A549 (cell line): Measurements from ENCODE around the gene CLECL1. TPM values are rescaled to one million over a fixed set of nuclear protein-coding genes. Genes with fewer than 3 reads are reported as not detected.

Source experiments
- ATAC-seq, 2 experiments: fragments of 200-7000 bp in 1 of 2; fragments of >200 bp in 1 of 2; cut with Nextera tagmentation in 1 of 2; cut with Tn5 transposase in 1 of 2; 3 replicates each; pipeline versions ENCODE4 v1.8.0 to v1.9.1; 2018 to 2020; ENCODE audit warnings: mild to moderate bottlenecking in 1 of 2, moderate library complexity in 1 of 2
- CTCF ChIA-PET: fragments of 300-600 bp; sonication (Branson Sonifier 250); formaldehyde crosslinking; extraction: SDS; loops from one replicate; lab custom pipeline; 2021; ENCODE audit warnings: antibody characterized with exemption, inconsistent platforms; lab: Yijun Ruan, JAX
- POLR2A ChIA-PET: fragments of 350-600 bp; formaldehyde crosslinking; extraction: SDS; loops from one replicate; lab custom pipeline; 2021; ENCODE audit warnings: antibody characterized with exemption, inconsistent platforms; lab: Yijun Ruan, JAX
- DNase-seq, 2 experiments: peaks; one replicate each; pipeline versions ENCODE4 v3.0.0 to v3.0.0-alpha.2; 2011 to 2016; ENCODE audit warnings: low read depth in 1 of 2, low spot score in 1 of 2
- FAIRE-seq: peaks from 2 replicates; lab custom pipeline; 2011; peaks lifted over from hg19 to GRCh38; lab: Jason Lieb, UNC
- H3K27ac ChIP-seq, 2 experiments: fragments of >200 bp; sonication (Bioruptor Twin); formaldehyde crosslinking; 3 replicates each; pipeline ENCODE4 v1.5.1; 2016 to 2017
- H3K4me1 ChIP-seq: fragments of >200 bp; sonication (Bioruptor Twin); formaldehyde crosslinking; 3 replicates; pipeline ENCODE4 v1.6.1; 2016
- H3K4me2 ChIP-seq: fragments of >200 bp; sonication (Bioruptor Twin); formaldehyde crosslinking; 3 replicates; pipeline ENCODE4 v1.6.1; 2016
- H3K4me3 ChIP-seq: fragments of >200 bp; sonication (Bioruptor Twin); formaldehyde crosslinking; 3 replicates; pipeline ENCODE4 v1.5.1; 2016
- H3K9me3 ChIP-seq: fragments of >200 bp; sonication (Bioruptor Twin); formaldehyde crosslinking; 3 replicates; pipeline ENCODE4 v1.6.1; 2016
- CBX2 ChIP-seq: fragments of 200-600 bp; sonication (generic); IDR thresholded peaks from 2 replicates; pipeline ENCODE4 v1.6.1; 2016; ENCODE audit warnings: low read depth, mild to moderate bottlenecking, borderline replicate concordance
- CBX8 ChIP-seq: fragments of 200-600 bp; sonication (generic); IDR thresholded peaks from 2 replicates; pipeline ENCODE4 v1.6.1; 2016
- CEBPB ChIP-seq, 2 experiments: fragments of >200 bp in 1 of 2; sonication (Bioruptor Twin) in 1 of 2; formaldehyde crosslinking in 1 of 2; IDR thresholded peaks; 2 replicates each; pipeline ENCODE4 v1.6.1; 2012 to 2016
- EHF ChIP-seq: fragments of 250-450 bp; sonication (Bioruptor Pico); IDR thresholded peaks from 2 replicates; pipeline ENCODE4 v1.5.0; 2020; ENCODE audit warnings: mild to moderate bottlenecking
- EHMT2 ChIP-seq: fragments of 200-600 bp; sonication (generic); IDR thresholded peaks from 2 replicates; pipeline ENCODE4 v1.6.1; 2016; ENCODE audit warnings: antibody characterized with exemption, low read depth, mild to moderate bottlenecking, moderate library complexity
- FOXS1 ChIP-seq: fragments of 250-450 bp; sonication (Bioruptor Pico); IDR thresholded peaks from 2 replicates; pipeline ENCODE4 v1.5.0; 2020; ENCODE audit warnings: mild to moderate bottlenecking, moderate library complexity
- HDAC2 ChIP-seq: fragments of 200-600 bp; sonication (generic); IDR thresholded peaks from 2 replicates; pipeline ENCODE4 v1.6.1; 2016
- HEYL ChIP-seq: fragments of 250-450 bp; sonication (Bioruptor Pico); IDR thresholded peaks from 2 replicates; pipeline ENCODE4 v1.8.0; 2021; ENCODE audit warnings: mild to moderate bottlenecking, moderate library complexity
- NPAS2 ChIP-seq: fragments of 250-450 bp; sonication (Bioruptor Pico); IDR thresholded peaks from 2 replicates; pipeline ENCODE4 v1.8.0; 2022; ENCODE audit warnings: mild to moderate bottlenecking, moderate library complexity, borderline replicate concordance
- PHF8 ChIP-seq: fragments of 200-600 bp; sonication (generic); IDR thresholded peaks from 2 replicates; pipeline ENCODE4 v1.6.1; 2016; ENCODE audit warnings: low read depth, mild to moderate bottlenecking, antibody characterized with exemption, moderate library complexity, borderline replicate concordance
- POLR2A ChIP-seq: IDR thresholded peaks from 2 replicates; pipeline ENCODE4 v1.6.1; 2012; ENCODE audit warnings: mild to moderate bottlenecking, low read length
- POLR2AphosphoS2 ChIP-seq: conservative IDR thresholded peaks from 2 replicates; pipeline ENCODE4 v1.6.1; 2012; ENCODE audit warnings: low read length, improper control_type of control experiment, inconsistent platforms
- RAD21 ChIP-seq, 2 experiments: fragments of >200 bp in 1 of 2; sonication (Bioruptor Twin) in 1 of 2; formaldehyde crosslinking in 1 of 2; IDR thresholded peaks in 1 of 2; conservative IDR thresholded peaks in 1 of 2; 2 replicates in 1 of 2; 3 replicates in 1 of 2; pipeline ENCODE4 v1.6.1; 2012 to 2018; ENCODE audit warnings: inconsistent platforms in 1 of 2
- RFX5 ChIP-seq: fragments of 450-650 bp; IDR thresholded peaks from 2 replicates; pipeline ENCODE4 v1.7.1; 2014; ENCODE audit warnings: antibody characterized with exemption, mild to moderate bottlenecking, moderate library complexity
- TP53 ChIP-seq: fragments of 250-450 bp; sonication (Bioruptor Pico); IDR thresholded peaks from 2 replicates; pipeline ENCODE4 v1.5.0; 2021; ENCODE audit warnings: mild to moderate bottlenecking, moderate library complexity
- ZFP36 ChIP-seq: fragments of 450-650 bp; IDR thresholded peaks from 2 replicates; pipeline ENCODE4 v1.6.1; 2014; ENCODE audit warnings: borderline replicate concordance; ENCODE audit not compliant: partially characterized antibody
- WGBS: methylation state at CpG from one replicate; pipeline ENCODE4 v1.1.6; 2017; ENCODE audit errors: missing lambda C conversion rate; 5-methylcytosine and 5-hydroxymethylcytosine counted together
- polyA plus RNA-seq, 4 experiments: library from polyadenylated mRNA; depleted of rRNA in 3 of 4; stranded (reverse); fragments of >200 nt; fragmentation: RNase III in 1 of 4; extraction: RNeasy Plus Mini Kit Qiagen cat#74134 plus additional on column Dnase treatment in 1 of 4; gene quantifications; 2 replicates in 3 of 4; 3 replicates in 1 of 4; pipeline ENCODE4 v1.2.3, GENCODE V29; 2011 to 2017
- TF ChIP-seq, protein P1 (sequence below): fragments of >200 bp; sonication (Bioruptor Twin); formaldehyde crosslinking; IDR thresholded peaks from 3 replicates; pipeline ENCODE4 v1.5.1; 2016
- TF ChIP-seq, protein P2 (sequence below): fragments of >200 bp; sonication (Bioruptor Twin); formaldehyde crosslinking; IDR thresholded peaks from 2 replicates; pipeline ENCODE4 v1.6.1; 2016
- TF ChIP-seq, protein P3 (sequence below): fragments of 200-600 bp; sonication (generic); IDR thresholded peaks from 2 replicates; pipeline ENCODE4 v1.6.1; 2016; ENCODE audit warnings: antibody characterized with exemption, mild to moderate bottlenecking, moderate library complexity

The CLECL1 gene
- polyA plus RNA-seq, 2 of the 4 experiments (the other 2 are of a cell fraction) = not detected

DNA sequence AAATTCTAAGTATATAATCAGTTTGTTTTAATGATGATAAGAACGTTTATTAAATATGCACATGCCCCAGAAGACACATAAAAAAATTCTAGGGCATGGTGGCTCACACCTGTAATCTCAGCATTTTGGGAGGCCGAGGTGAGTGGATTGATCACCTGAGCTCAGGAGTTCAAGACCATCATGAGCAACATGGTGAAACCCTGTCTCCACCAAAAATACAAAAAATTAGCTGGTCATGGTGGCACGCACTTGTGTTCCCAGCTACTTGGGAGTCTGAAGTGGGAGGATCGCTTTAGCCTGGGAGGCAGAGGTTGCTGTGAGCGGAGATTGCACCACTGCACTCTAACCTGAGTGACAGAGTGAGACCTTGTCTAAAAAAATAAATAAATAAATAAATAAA, 23.8 kb upstream of the CLECL1 start (continued):
- TF ChIP-seq NPAS2 (CRISPR knock-in tag) (no peak), RFX5 (no peak), ZFP36 (no peak)

DNA sequence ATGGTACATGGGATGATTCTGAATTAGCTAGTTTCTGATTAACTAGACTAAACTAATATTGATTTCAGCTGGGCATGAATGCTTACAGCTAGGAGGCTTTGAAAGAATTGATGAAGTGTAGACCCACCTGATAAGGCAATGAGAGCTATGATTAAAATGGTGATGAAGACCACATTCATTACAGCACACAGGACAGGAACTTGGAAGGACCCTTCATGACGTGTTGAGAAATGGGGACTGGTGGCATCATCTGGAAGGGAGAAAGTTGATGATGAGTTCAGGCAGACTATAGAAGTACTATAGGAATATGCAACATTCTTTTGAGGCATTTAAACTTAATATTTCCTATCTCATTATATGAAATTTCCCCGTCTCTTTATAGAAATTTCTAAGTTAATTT, 23.3 kb upstream of the CLECL1 start:
- Histone ChIP-seq H3K4me2 (no peak overlapping the region), H3K4me1 (no peaks in the 10 kb centered on the region), H3K9me3 (no peaks in the 10 kb centered on the region), H3K27ac (no peak overlapping the region), H3K4me3 (no peak overlapping the region)
- POLR2A ChIA-PET = no interaction called here
- TF ChIP-seq, protein P1, sequence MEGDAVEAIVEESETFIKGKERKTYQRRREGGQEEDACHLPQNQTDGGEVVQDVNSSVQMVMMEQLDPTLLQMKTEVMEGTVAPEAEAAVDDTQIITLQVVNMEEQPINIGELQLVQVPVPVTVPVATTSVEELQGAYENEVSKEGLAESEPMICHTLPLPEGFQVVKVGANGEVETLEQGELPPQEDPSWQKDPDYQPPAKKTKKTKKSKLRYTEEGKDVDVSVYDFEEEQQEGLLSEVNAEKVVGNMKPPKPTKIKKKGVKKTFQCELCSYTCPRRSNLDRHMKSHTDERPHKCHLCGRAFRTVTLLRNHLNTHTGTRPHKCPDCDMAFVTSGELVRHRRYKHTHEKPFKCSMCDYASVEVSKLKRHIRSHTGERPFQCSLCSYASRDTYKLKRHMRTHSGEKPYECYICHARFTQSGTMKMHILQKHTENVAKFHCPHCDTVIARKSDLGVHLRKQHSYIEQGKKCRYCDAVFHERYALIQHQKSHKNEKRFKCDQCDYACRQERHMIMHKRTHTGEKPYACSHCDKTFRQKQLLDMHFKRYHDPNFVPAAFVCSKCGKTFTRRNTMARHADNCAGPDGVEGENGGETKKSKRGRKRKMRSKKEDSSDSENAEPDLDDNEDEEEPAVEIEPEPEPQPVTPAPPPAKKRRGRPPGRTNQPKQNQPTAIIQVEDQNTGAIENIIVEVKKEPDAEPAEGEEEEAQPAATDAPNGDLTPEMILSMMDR = no peak
- TF ChIP-seq POLR2A (no peak), HEYL (CRISPR knock-in tag) (no peak), RAD21 (conservative IDR thresholded peaks at IDR 0.05 in 1 of 2, IDR thresholded peaks at IDR 0.05 in 1 of 2) (no peak), CBX8 (no peak), CBX2 (no peak), FOXS1 (CRISPR knock-in tag) (no peak), EHMT2 (no peak), PHF8 (no peak), RFX5 (no peak), TP53 (CRISPR knock-in tag) (no peak)
- TF ChIP-seq, protein P2, sequence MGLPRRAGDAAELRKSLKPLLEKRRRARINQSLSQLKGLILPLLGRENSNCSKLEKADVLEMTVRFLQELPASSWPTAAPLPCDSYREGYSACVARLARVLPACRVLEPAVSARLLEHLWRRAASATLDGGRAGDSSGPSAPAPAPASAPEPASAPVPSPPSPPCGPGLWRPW = no peak
- FAIRE-seq (no peak), DNase-seq (no peak), ATAC-seq (no peak)
- CTCF ChIA-PET = no interaction called here
- WGBS = 20% methylated on average over 2 of the region's 2 CpGs

DNA sequence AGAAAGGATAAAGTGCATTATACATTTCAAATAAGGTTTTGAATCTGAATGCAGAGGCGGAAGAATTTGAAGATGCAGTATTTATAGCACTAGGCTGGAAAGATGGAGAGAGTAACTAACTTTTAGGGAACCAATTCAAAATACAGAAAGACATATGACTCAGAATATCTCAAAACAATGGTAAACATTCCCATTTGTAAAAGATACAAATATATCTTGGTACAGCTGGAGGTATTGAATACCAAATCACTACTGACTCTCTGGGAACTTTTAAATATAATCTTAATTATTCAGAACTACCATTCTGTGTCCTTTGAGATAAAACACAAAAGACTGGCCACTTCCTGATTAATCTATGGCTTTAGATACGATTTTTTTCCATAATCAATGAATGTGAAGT, 22.7 kb upstream of the CLECL1 start:
- no peak overlapping the region for H3K4me3 ChIP-seq
- ChIA-PET POLR2A (no interaction called here), CTCF (no interaction called here)
- TF ChIP-seq HDAC2 (no peak), POLR2AphosphoS2 (no peak), CBX8 (no peak), CEBPB (IDR thresholded peaks at IDR 0.05) (no peak), POLR2A (no peak), EHF (no peak)
- TF ChIP-seq, protein P3, sequence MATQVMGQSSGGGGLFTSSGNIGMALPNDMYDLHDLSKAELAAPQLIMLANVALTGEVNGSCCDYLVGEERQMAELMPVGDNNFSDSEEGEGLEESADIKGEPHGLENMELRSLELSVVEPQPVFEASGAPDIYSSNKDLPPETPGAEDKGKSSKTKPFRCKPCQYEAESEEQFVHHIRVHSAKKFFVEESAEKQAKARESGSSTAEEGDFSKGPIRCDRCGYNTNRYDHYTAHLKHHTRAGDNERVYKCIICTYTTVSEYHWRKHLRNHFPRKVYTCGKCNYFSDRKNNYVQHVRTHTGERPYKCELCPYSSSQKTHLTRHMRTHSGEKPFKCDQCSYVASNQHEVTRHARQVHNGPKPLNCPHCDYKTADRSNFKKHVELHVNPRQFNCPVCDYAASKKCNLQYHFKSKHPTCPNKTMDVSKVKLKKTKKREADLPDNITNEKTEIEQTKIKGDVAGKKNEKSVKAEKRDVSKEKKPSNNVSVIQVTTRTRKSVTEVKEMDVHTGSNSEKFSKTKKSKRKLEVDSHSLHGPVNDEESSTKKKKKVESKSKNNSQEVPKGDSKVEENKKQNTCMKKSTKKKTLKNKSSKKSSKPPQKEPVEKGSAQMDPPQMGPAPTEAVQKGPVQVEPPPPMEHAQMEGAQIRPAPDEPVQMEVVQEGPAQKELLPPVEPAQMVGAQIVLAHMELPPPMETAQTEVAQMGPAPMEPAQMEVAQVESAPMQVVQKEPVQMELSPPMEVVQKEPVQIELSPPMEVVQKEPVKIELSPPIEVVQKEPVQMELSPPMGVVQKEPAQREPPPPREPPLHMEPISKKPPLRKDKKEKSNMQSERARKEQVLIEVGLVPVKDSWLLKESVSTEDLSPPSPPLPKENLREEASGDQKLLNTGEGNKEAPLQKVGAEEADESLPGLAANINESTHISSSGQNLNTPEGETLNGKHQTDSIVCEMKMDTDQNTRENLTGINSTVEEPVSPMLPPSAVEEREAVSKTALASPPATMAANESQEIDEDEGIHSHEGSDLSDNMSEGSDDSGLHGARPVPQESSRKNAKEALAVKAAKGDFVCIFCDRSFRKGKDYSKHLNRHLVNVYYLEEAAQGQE = no peak
- TF ChIP-seq, protein P1 = no peak
- no peaks in the 10 kb centered on the region for H3K9me3 ChIP-seq
- H3K27ac ChIP-seq = no peak overlapping the region
- ATAC-seq (no peak), FAIRE-seq (no peak), DNase-seq (no peak)
- 44% methylated on average over 2 of the region's 2 CpGs for WGBS
- H3K4me2 ChIP-seq = no peak overlapping the region
- H3K4me1 ChIP-seq = 0 out of 3 replicates have a peak, but pooled peaks cover 3% of the 10 kb centered on the region
